ENCODE results near the gene OR4Q2. TPM values are rescaled to one million over a fixed set of nuclear protein-coding genes. Genes with fewer than 3 reads are reported as not detected.

Gene OR4Q2
- total RNA-seq, 2 experiments from 2014 or later: not detected

DNA sequence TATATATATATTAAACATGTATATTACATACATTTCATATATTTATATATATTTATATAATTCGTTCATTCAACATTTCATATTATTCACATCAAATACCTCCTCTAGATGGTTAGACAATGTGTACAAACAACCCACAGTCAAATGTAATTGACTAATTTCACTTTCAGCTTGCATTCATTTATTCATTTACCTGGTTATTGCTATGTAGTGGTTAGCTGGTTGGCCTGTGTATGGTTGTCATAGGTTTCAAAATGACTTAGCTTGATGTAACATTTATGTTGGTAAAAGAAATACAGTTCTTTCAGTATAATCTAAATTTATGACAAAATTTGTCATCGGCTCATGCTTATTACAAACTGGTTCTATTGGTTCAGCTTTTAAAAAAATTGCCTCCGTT lies 33.5 kb downstream of the OR4Q2 start:
- no TSS peak for BruUV-seq (replicated peaks)

DNA sequence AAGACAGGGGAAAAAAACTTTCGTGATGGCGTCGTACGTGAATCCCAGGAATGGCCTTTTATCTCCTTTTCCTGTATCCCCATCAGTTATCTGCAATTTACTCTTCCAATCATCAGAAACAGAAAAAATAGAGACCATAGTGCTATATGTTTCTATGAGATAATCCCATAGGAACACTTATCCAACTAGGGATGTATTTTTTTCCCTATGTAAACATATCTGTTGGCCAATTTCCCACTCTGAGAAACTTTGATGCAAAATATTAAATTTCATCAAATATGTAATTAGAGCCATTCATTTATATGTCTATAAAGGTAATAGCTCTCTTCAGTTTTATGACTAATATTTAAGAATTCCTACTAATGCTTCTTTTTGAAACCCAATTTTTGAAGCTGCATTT lies 34.0 kb downstream of the OR4Q2 start, which contains the start of gene OR4K13:
TSS of gene OR4K13 (minus strand) at position 101 of the 400 bp plus-strand sequence. CDS start 1,280 bp downstream, outside the sequence.
- Histone ChIP-seq H3K79me2 (ENCODE audit: insufficient read depth, low read depth, low read length) (no peaks in the 10 kb centered on the region), H3K9me3 (ENCODE audit: low read length) (no peaks in the 10 kb centered on the region), H3K9me2 (ENCODE audit: insufficient read depth, low read length) (no peaks in the 10 kb centered on the region), H3K4me3 (ENCODE audit: low read depth, low read length, poor library complexity, severe bottlenecking) (no peak within 1 kb of the TSS), H4K20me1 (ENCODE audit: insufficient read depth, low read length) (no peaks in the 10 kb centered on the region), H3K4me1 (ENCODE audit: insufficient read depth, low read length, poor library complexity, severe bottlenecking) (no peaks in the 10 kb centered on the region), H3K36me3 (ENCODE audit: insufficient read depth, low read length) (no peaks in the 10 kb centered on the region), H3K4me2 (ENCODE audit: low read length) (no peak within 1 kb of the TSS), H2AFZ (ENCODE audit: low read length) (no peak within 1 kb of the TSS), H3K27ac (ENCODE audit: low read depth, low read length, poor library complexity, severe bottlenecking) (no peak within 1 kb of the TSS)
- intact Hi-C loops (cut with micrococcal nuclease; ENCODE audit: unreplicated experiment): no loop called here
- TF ChIP-seq, protein P1, sequence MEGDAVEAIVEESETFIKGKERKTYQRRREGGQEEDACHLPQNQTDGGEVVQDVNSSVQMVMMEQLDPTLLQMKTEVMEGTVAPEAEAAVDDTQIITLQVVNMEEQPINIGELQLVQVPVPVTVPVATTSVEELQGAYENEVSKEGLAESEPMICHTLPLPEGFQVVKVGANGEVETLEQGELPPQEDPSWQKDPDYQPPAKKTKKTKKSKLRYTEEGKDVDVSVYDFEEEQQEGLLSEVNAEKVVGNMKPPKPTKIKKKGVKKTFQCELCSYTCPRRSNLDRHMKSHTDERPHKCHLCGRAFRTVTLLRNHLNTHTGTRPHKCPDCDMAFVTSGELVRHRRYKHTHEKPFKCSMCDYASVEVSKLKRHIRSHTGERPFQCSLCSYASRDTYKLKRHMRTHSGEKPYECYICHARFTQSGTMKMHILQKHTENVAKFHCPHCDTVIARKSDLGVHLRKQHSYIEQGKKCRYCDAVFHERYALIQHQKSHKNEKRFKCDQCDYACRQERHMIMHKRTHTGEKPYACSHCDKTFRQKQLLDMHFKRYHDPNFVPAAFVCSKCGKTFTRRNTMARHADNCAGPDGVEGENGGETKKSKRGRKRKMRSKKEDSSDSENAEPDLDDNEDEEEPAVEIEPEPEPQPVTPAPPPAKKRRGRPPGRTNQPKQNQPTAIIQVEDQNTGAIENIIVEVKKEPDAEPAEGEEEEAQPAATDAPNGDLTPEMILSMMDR (conservative IDR thresholded peaks at IDR 0.05; ENCODE audit: low read length): no peak
- TF ChIP-seq EZH2phosphoT487 (IDR thresholded peaks at IDR 0.05; ENCODE audit: borderline replicate concordance, low read depth, low read length): no peak
- POLR2A ChIA-PET: interaction anchor here (1.0 kb wide), 1 partner anchor 17 kb away, joined by 3 read pairs; no protein-coding TSS in a partner anchor
- CTCF ChIA-PET (ENCODE audit: unreplicated experiment): no interaction called here
- no TSS peak for BruUV-seq (replicated peaks)
- DNase-seq (ENCODE audit: low spot score): no peak

More for the DNA sequence above, 33.5 kb downstream of the OR4Q2 start:
- Histone ChIP-seq H3K27ac (ENCODE audit: low read depth, low read length, poor library complexity, severe bottlenecking) (no peak overlapping the region), H3K4me2 (ENCODE audit: low read length) (no peak overlapping the region), H3K9me3 (ENCODE audit: low read length) (no peaks in the 10 kb centered on the region), H3K4me1 (ENCODE audit: insufficient read depth, low read length, poor library complexity, severe bottlenecking) (no peaks in the 10 kb centered on the region), H3K36me3 (ENCODE audit: insufficient read depth, low read length) (no peaks in the 10 kb centered on the region), H3K79me2 (ENCODE audit: insufficient read depth, low read depth, low read length) (no peaks in the 10 kb centered on the region), H3K4me3 (ENCODE audit: low read depth, low read length, poor library complexity, severe bottlenecking) (no peak overlapping the region), H4K20me1 (ENCODE audit: insufficient read depth, low read length) (no peaks in the 10 kb centered on the region), H3K9me2 (ENCODE audit: insufficient read depth, low read length) (no peaks in the 10 kb centered on the region), H2AFZ (ENCODE audit: low read length) (no peak overlapping the region)
- no peak for DNase-seq (ENCODE audit: low spot score)
- intact Hi-C loops (cut with micrococcal nuclease; ENCODE audit: unreplicated experiment): no loop called here
- ChIA-PET POLR2A (no interaction called here), CTCF (ENCODE audit: unreplicated experiment) (no interaction called here)
- TF ChIP-seq, protein P1 (conservative IDR thresholded peaks at IDR 0.05; ENCODE audit: low read length): no peak
- TF ChIP-seq EZH2phosphoT487 (IDR thresholded peaks at IDR 0.05; ENCODE audit: borderline replicate concordance, low read depth, low read length): no peak

DNA sequence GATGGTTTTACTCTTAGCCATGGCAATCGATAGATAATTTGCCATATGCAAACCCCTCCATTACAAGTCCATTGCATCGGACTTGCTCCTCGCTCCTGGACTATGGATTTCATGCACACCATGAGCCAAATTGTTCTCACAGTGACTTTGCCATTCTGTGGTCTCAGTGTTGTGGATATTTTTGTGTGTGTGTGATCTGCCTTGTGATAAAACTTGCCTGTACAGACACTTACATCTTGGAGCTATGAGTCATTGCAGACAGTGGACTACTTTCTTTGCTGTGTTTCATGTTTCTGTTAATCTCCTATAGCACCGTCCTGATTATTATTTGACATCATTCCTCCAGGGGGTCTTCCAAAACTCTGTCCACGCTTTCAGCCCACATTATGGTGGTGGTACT lies 42.3 kb downstream of the OR4Q2 start:
- Histone ChIP-seq H3K4me1 (ENCODE audit: insufficient read depth, low read length, poor library complexity, severe bottlenecking) (no peaks in the 10 kb centered on the region), H3K4me2 (ENCODE audit: low read length) (no peak overlapping the region), H3K9me2 (ENCODE audit: insufficient read depth, low read length) (no peaks in the 10 kb centered on the region), H3K9me3 (ENCODE audit: low read length) (no peaks in the 10 kb centered on the region), H2AFZ (ENCODE audit: low read length) (no peak overlapping the region), H4K20me1 (ENCODE audit: insufficient read depth, low read length) (no peaks in the 10 kb centered on the region), H3K36me3 (ENCODE audit: insufficient read depth, low read length) (no peaks in the 10 kb centered on the region), H3K27ac (ENCODE audit: low read depth, low read length, poor library complexity, severe bottlenecking) (no peak overlapping the region), H3K4me3 (ENCODE audit: low read depth, low read length, poor library complexity, severe bottlenecking) (no peak overlapping the region), H3K79me2 (ENCODE audit: insufficient read depth, low read depth, low read length) (no peaks in the 10 kb centered on the region)
- DNase-seq (ENCODE audit: low spot score): no peak
- intact Hi-C loops (cut with micrococcal nuclease; ENCODE audit: unreplicated experiment): no loop called here
- no TSS peak for BruUV-seq (replicated peaks)
- TF ChIP-seq EZH2phosphoT487 (IDR thresholded peaks at IDR 0.05; ENCODE audit: borderline replicate concordance, low read depth, low read length): no peak
- TF ChIP-seq, protein P1 (conservative IDR thresholded peaks at IDR 0.05; ENCODE audit: low read length): no peak
- CTCF ChIA-PET (ENCODE audit: unreplicated experiment): no interaction called here
- POLR2A ChIA-PET: no interaction called here
